GM12878 (cell line): ENCODE measurements around the gene CCDC70. TPM values are rescaled to one million over a fixed set of nuclear protein-coding genes. Genes with fewer than 3 reads are reported as not detected.

Experiments used
- ATAC-seq: fragments of 200-7000 bp; cut with Tn5 transposase; 3 replicates; pipeline ENCODE4 v1.9.1; 2020; ENCODE audit warnings: mild to moderate bottlenecking, moderate library complexity
- BruUV-seq: library from RNA; stranded (reverse); fragments of 400-500 nt; replicated peaks from 2 replicates; lab custom pipeline; 2021; lab: Mats Ljungman, UMichigan
- CTCF ChIA-PET: fragments of 300-600 bp; sonication (Branson Sonifier 250); formaldehyde crosslinking; extraction: SDS; loops from one replicate; lab custom pipeline; 2021; ENCODE audit warnings: inconsistent platforms; lab: Yijun Ruan, JAX
- POLR2A ChIA-PET: fragments of 350-600 bp; formaldehyde crosslinking; extraction: SDS; loops from one replicate; lab custom pipeline; 2021; ENCODE audit warnings: inconsistent platforms; lab: Charles Lee
- RAD21 ChIA-PET: fragments of 300-600 bp; sonication (Branson Sonifier 250); formaldehyde crosslinking; loops from one replicate; lab custom pipeline; 2023; ENCODE audit warnings: antibody characterized with exemption; ENCODE audit not compliant: unreplicated experiment; lab: Charles Lee
- SMC1A ChIA-PET: fragments of 300-600 bp; sonication (Branson Sonifier 250); formaldehyde crosslinking; loops from one replicate; lab custom pipeline; 2023; ENCODE audit not compliant: unreplicated experiment, uncharacterized antibody; lab: Charles Lee
- DNase-seq: peaks from one replicate; pipeline ENCODE4 v3.0.0-alpha.2; 2011; ENCODE audit warnings: low read depth, low spot score
- FAIRE-seq: peaks from 3 replicates; lab custom pipeline; 2011; peaks lifted over from hg19 to GRCh38; lab: Jason Lieb, UNC
- H2AFZ ChIP-seq: 2 replicates; pipeline ENCODE4 v1.6.0; 2011; ENCODE audit warnings: low read depth, low read length, control low read depth; ENCODE audit not compliant: control insufficient read depth
- H3K27ac ChIP-seq: 2 replicates; pipeline ENCODE4 v1.5.1; 2011; ENCODE audit warnings: control low read depth; ENCODE audit not compliant: control insufficient read depth, insufficient read depth
- H3K27me3 ChIP-seq, 2 experiments: replicated peaks in 1 of 2; 2 replicates each; pipeline versions ENCODE4 v1.6.0 to v1.6.1; 2011; ENCODE audit warnings: low read length in 1 of 2; ENCODE audit not compliant: control insufficient read depth in 2 of 2, insufficient read depth in 2 of 2
- H3K36me3 ChIP-seq, 2 experiments: 2 replicates each; pipeline ENCODE4 v1.5.1; 2011; ENCODE audit warnings: low read length in 1 of 2; ENCODE audit not compliant: control insufficient read depth in 2 of 2, insufficient read depth in 2 of 2
- H3K4me1 ChIP-seq: 2 replicates; pipeline ENCODE4 v1.6.1; 2011; ENCODE audit warnings: mild to moderate bottlenecking, low read length, moderate library complexity, mixed read lengths; ENCODE audit not compliant: control insufficient read depth, insufficient read depth
- H3K4me2 ChIP-seq: 2 replicates; pipeline ENCODE4 v1.6.0; 2011; ENCODE audit warnings: control low read depth; ENCODE audit not compliant: control insufficient read depth, insufficient read depth
- H3K4me3 ChIP-seq: fragments of 200-600 bp; sonication (generic); 2 replicates; pipeline ENCODE4 v1.5.1; 2016
- H3K79me2 ChIP-seq: 2 replicates; pipeline ENCODE4 v1.6.0; 2011; ENCODE audit warnings: low read length; ENCODE audit not compliant: control insufficient read depth, insufficient read depth
- H3K9ac ChIP-seq: 2 replicates; pipeline ENCODE4 v1.8.0; 2011; ENCODE audit warnings: low read length, control low read depth, mixed read lengths; ENCODE audit not compliant: control insufficient read depth, insufficient read depth
- H3K9me3 ChIP-seq: replicated peaks from 3 replicates; pipeline ENCODE4 v1.5.1; 2011; ENCODE audit warnings: mild to moderate bottlenecking, low read length; ENCODE audit not compliant: control insufficient read depth, insufficient read depth
- H4K20me1 ChIP-seq: 2 replicates; pipeline ENCODE4 v1.6.0; 2011; ENCODE audit not compliant: control insufficient read depth, insufficient read depth
- BCL3 ChIP-seq: IDR thresholded peaks from 2 replicates; pipeline ENCODE4 v1.6.1; 2011; ENCODE audit warnings: borderline replicate concordance, low read depth, mild to moderate bottlenecking, moderate library complexity, low read length; ENCODE audit not compliant: insufficient read depth, poor library complexity, severe bottlenecking
- DPF2 ChIP-seq: fragments of 450-650 bp; IDR thresholded peaks from 2 replicates; pipeline ENCODE4 v1.6.1; 2017; ENCODE audit warnings: mild to moderate bottlenecking
- GATAD2B ChIP-seq: fragments of 450-650 bp; conservative IDR thresholded peaks from 2 replicates; pipeline ENCODE4 v1.6.1; 2017; ENCODE audit warnings: low read depth, mild to moderate bottlenecking, moderate library complexity
- KDM1A ChIP-seq: fragments of 200-600 bp; sonication (generic); IDR thresholded peaks from 2 replicates; pipeline ENCODE4 v1.6.1; 2016; ENCODE audit warnings: borderline replicate concordance
- MLLT1 ChIP-seq: fragments of 450-650 bp; IDR thresholded peaks from 2 replicates; pipeline ENCODE4 v1.6.1; 2016; ENCODE audit warnings: mild to moderate bottlenecking
- MXI1 ChIP-seq: fragments of 150-350 bp; IDR thresholded peaks from 2 replicates; pipeline ENCODE4 v1.6.1; 2011; ENCODE audit warnings: low read depth, mild to moderate bottlenecking, inconsistent platforms, low read length, improper control_type of control experiment
- NBN ChIP-seq: fragments of 450-650 bp; IDR thresholded peaks from 2 replicates; pipeline ENCODE4 v1.6.1; 2016
- NFIC ChIP-seq: IDR thresholded peaks from 2 replicates; pipeline ENCODE4 v1.6.1; 2012; ENCODE audit warnings: low read depth, mild to moderate bottlenecking, inconsistent platforms, low read length, moderate library complexity
- PML ChIP-seq: IDR thresholded peaks from 2 replicates; pipeline ENCODE4 v1.6.1; 2012; ENCODE audit warnings: low read length, inconsistent platforms
- PRDM15 ChIP-seq: fragments of 450-650 bp; formaldehyde crosslinking; IDR thresholded peaks from 2 replicates; pipeline ENCODE4 v1.4.0; 2020; ENCODE audit warnings: mild to moderate bottlenecking, moderate library complexity
- SMAD1 ChIP-seq: fragments of 450-650 bp; IDR thresholded peaks from 2 replicates; pipeline ENCODE4 v1.6.1; 2018; ENCODE audit warnings: mild to moderate bottlenecking, low read depth; ENCODE audit not compliant: partially characterized antibody
- SREBF2 ChIP-seq: IDR thresholded peaks from 2 replicates; pipeline ENCODE4 v1.6.1; 2012; ENCODE audit warnings: mild to moderate bottlenecking, low read length
- TCF3 ChIP-seq: IDR thresholded peaks from 2 replicates; pipeline ENCODE4 v1.6.1; 2012; ENCODE audit warnings: low read depth, mild to moderate bottlenecking, low read length, borderline replicate concordance; ENCODE audit not compliant: insufficient read depth
- ZNF687 ChIP-seq: fragments of 450-650 bp; IDR thresholded peaks from 2 replicates; pipeline ENCODE4 v1.6.1; 2017; ENCODE audit warnings: mild to moderate bottlenecking, moderate library complexity
- WGBS: methylation state at CpG from one replicate; pipeline ENCODE4 v1.1.6; 2016; ENCODE audit warnings: low lambda C conversion rate; ENCODE audit not compliant: insufficient replicate concordance, insufficient coverage; ENCODE audit errors: missing lambda C conversion rate; 5-methylcytosine and 5-hydroxymethylcytosine counted together
- in situ Hi-C: fragments of 300-500 bp; cut with MboI; formaldehyde crosslinking; loops from 9 replicates; pipeline ENCODE4 v1.14.3; 2018; ENCODE audit warnings: mixed read lengths
- intact Hi-C: fragments of 100-400 bp; cut with micrococcal nuclease; formaldehyde crosslinking; loops from one replicate; pipeline ENCODE4 v1.14.2; 2022; ENCODE audit not compliant: unreplicated experiment
- polyA plus RNA-seq, 11 experiments: library from polyadenylated mRNA; depleted of rRNA in 4 of 11; unstranded in 6 of 11; stranded (reverse) in 5 of 11; fragments of >200 nt; fragmentation: Nextera tagmentation in 4 of 11; fragmentation: Illumina TruSeq in 1 of 11; extraction: Ambion mirVana in 4 of 11; extraction: Trizol in 1 of 11; gene quantifications; 1 replicate in 1 of 11; 2 replicates in 10 of 11; pipeline versions ENCODE4 v1.2.1 to v1.2.3, GENCODE V29; 2011 to 2016; ENCODE audit warnings: inconsistent platforms in 2 of 11, missing spikeins in 2 of 11, low read depth in 1 of 11
- total RNA-seq, 4 experiments: library from RNA; depleted of rRNA in 3 of 4; stranded (reverse); fragments of >200 nt in 3 of 4; fragmentation: Illumina TruSeq in 1 of 4; extraction: Trizol in 1 of 4; gene quantifications; 2 replicates each; pipeline versions ENCODE4 v1.2.1 to v1.2.3, GENCODE V29; 2013 to 2021

Gene CCDC70
- total and polyA plus RNA-seq, 10 of the 15 experiments (the other 5 are each of a cell fraction or from before 2014, with no cell fraction given), result not detected

GRCh38 chr13:51831519-51831918 lies 30.2 kb upstream of the CCDC70 start:
- WGBS, result 58% methylated on average over 5 of the region's 5 CpGs
- TF ChIP-seq KDM1A (no peak), ZNF687 (no peak), MXI1 (no peak), NFIC (no peak), DPF2 (no peak), SMAD1 (no peak), GATAD2B (no peak), TCF3 (no peak), BCL3 (no peak), SREBF2 (no peak), PRDM15 (no peak), NBN (no peak), PML (no peak), MLLT1 (no peak)

More at GRCh38 chr13:51831519-51831918, 30.2 kb upstream of the CCDC70 start:
- in situ Hi-C loops (no loop called here), intact Hi-C loops (no loop called here)
- ChIA-PET CTCF (interaction anchor here (0.6 to 6.2 kb wide), 15 partner anchors 11 to 681 kb away, joined by 3 to 180 read pairs (median 6); no protein-coding TSS in a partner anchor), POLR2A (interaction anchor here (0.8 to 1.6 kb wide), 2 partner anchors 10 to 18 kb away, joined by 3 to 4 read pairs; no protein-coding TSS in a partner anchor), RAD21 (interaction anchor here (0.9 to 5.4 kb wide), 4 partner anchors 10 to 34 kb away, joined by 3 to 75 read pairs (median 4); no protein-coding TSS in a partner anchor), SMC1A (interaction anchor here (0.8 to 3.1 kb wide), 10 partner anchors 8 to 706 kb away, joined by 3 to 85 read pairs (median 7); no protein-coding TSS in a partner anchor)
- no peak overlapping the region for H3K27ac ChIP-seq
- DNase-seq (no peak), FAIRE-seq (no peak), ATAC-seq (no peak)
- H3K4me1 ChIP-seq, result no peaks in the 10 kb centered on the region
- peaks cover 0 to 6% of the 10 kb centered on the region in 2 experiments; a peak in 3 of 4 replicates for H3K27me3 ChIP-seq
- H3K79me2 ChIP-seq, result no peaks in the 10 kb centered on the region
- H3K9ac ChIP-seq, result no peak overlapping the region
- no TSS peak for BruUV-seq
- H3K9me3 ChIP-seq, result no peaks in the 10 kb centered on the region
- no peak overlapping the region for H3K4me2 ChIP-seq
- H3K4me3 ChIP-seq, result no peak overlapping the region
- no peaks in the 10 kb centered on the region for H3K36me3 ChIP-seq
- no peaks in the 10 kb centered on the region for H4K20me1 ChIP-seq
- no peak overlapping the region for H2AFZ ChIP-seq
